Testis (tissue), 2 donors: Measurements from ENCODE around the gene LDLRAD4.

ENCODE experiments used
- POLR2A ChIP-seq: fragments of 450-650 bp; IDR thresholded peaks from one replicate; pipeline ENCODE4 v1.6.1; 2017; ENCODE audit warnings: antibody characterized with exemption, mild to moderate bottlenecking, moderate library complexity
- TF ChIP-seq, protein P1 (sequence below), 3 experiments: fragments of 450-650 bp in 2 of 3; fragments of 200-600 bp in 1 of 3; sonication (generic) in 1 of 3; IDR thresholded peaks; one replicate each; pipeline ENCODE4 v1.5.1; 2016 to 2019; ENCODE audit warnings: antibody characterized with exemption in 3 of 3, mild to moderate bottlenecking in 2 of 3, moderate library complexity in 1 of 3

DNA sequence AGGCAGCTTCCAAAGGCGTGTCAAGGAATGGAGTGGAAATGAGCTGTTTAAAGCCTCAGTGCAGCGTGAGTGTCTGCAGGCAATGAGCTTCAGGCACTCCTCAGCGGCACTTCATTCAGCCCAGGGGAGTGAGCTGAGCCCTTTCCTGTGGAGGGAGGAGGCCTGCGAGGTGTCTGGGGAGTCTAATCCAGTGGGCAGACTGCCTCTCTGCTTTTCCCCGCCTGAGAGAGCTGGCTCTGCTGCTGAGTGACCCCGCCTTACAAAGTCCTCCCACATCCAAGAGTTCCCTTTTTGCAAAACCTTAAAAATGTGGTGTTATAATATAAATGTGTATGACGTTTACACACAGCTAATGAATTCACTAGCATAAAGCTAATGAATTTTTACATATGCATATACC, 7.0 kb upstream of the LDLRAD4 start:
- TF ChIP-seq, protein P1, sequence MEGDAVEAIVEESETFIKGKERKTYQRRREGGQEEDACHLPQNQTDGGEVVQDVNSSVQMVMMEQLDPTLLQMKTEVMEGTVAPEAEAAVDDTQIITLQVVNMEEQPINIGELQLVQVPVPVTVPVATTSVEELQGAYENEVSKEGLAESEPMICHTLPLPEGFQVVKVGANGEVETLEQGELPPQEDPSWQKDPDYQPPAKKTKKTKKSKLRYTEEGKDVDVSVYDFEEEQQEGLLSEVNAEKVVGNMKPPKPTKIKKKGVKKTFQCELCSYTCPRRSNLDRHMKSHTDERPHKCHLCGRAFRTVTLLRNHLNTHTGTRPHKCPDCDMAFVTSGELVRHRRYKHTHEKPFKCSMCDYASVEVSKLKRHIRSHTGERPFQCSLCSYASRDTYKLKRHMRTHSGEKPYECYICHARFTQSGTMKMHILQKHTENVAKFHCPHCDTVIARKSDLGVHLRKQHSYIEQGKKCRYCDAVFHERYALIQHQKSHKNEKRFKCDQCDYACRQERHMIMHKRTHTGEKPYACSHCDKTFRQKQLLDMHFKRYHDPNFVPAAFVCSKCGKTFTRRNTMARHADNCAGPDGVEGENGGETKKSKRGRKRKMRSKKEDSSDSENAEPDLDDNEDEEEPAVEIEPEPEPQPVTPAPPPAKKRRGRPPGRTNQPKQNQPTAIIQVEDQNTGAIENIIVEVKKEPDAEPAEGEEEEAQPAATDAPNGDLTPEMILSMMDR (IDR thresholded peaks at IDR 0.05), result no peak
- TF ChIP-seq POLR2A, result no peak
